Measurements from ENCODE around the gene ARAP2. TPM values are rescaled to one million over a fixed set of nuclear protein-coding genes. Genes with fewer than 3 reads are reported as not detected.

ARAP2 gene
- total and polyA plus RNA-seq, 2 donors (not counting 3 experiments of a cell fraction or from before 2014, with no cell fraction given), result not detected

DNA sequence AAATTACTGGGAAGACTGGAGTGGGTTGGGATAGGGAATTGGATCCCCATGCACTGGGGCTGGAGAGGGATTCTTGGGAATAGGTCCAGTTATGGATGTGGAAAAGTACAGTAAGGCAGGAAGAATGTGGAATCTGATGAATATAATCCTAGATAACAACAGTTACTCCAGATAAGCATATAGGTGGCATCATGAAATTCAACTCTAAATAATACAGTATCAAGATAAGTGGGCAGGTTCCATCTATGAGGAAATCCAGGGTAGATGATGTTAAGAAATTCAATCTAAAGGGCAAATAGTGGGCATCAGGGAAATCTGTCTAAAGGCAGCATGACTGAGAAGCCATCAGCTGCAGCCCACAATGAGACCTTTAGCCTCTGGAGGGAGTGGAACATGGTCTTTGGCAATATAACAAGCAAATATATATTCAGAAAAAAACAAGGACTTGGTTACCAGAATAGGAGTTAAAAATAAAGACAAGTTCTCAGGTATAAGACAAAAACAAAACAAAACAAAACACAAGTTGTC lies 38.3 kb upstream of the ARAP2 start:
- Histone ChIP-seq H4K20me1 (replicated peaks; ENCODE audit: control insufficient read depth, extremely low read depth, insufficient read depth, low read length) (no peaks in the 10 kb centered on the region), H3K9me1 (replicated peaks; ENCODE audit: control insufficient read depth, extremely low read depth, insufficient read depth, low read length) (no peaks in the 10 kb centered on the region), H2AFZ (ENCODE audit: low read depth, low read length) (no peak overlapping the region), H3K27me3 (ENCODE audit: control insufficient read depth in 2 of 2, insufficient read depth in 2 of 2, low read length in 2 of 2) (no peaks in the 10 kb centered on the region), H3K4me3 (replicated peaks in 1 of 3; ENCODE audit: insufficient read depth in 1 of 3, low read depth in 1 of 3, low read length in 3 of 3) (no peak overlapping the region), H3K27ac (ENCODE audit: insufficient read depth, low read depth, low read length) (no peak overlapping the region), H3K9ac (replicated peaks; ENCODE audit: extremely low read depth, insufficient read depth, low read length) (no peak overlapping the region), H3K9me3 (replicated peaks; ENCODE audit: control insufficient read depth, insufficient read depth, low read length) (no peaks in the 10 kb centered on the region), H3K36me3 (ENCODE audit: control insufficient read depth in 2 of 2, extremely low read depth in 1 of 2, insufficient read depth in 2 of 2, low read length in 2 of 2) (no peaks in the 10 kb centered on the region), H3K4me2 (ENCODE audit: insufficient read depth, low read length) (no peak overlapping the region), H3K79me2 (ENCODE audit: control insufficient read depth, insufficient read depth, low read length) (no peaks in the 10 kb centered on the region), H3K4me1 (ENCODE audit: control insufficient read depth, extremely low read depth, insufficient read depth, low read length) (no peaks in the 10 kb centered on the region)
- no TSS peak for BruUV-seq (replicated peaks)
- intact Hi-C loops (cut with micrococcal nuclease) (no loop called here), dilution Hi-C loops (cut with MboI; ENCODE audit: extremely low pct_ligation_motif_present, low sequenced_read_pairs) (no loop called here)
- TF ChIP-seq, protein P1, sequence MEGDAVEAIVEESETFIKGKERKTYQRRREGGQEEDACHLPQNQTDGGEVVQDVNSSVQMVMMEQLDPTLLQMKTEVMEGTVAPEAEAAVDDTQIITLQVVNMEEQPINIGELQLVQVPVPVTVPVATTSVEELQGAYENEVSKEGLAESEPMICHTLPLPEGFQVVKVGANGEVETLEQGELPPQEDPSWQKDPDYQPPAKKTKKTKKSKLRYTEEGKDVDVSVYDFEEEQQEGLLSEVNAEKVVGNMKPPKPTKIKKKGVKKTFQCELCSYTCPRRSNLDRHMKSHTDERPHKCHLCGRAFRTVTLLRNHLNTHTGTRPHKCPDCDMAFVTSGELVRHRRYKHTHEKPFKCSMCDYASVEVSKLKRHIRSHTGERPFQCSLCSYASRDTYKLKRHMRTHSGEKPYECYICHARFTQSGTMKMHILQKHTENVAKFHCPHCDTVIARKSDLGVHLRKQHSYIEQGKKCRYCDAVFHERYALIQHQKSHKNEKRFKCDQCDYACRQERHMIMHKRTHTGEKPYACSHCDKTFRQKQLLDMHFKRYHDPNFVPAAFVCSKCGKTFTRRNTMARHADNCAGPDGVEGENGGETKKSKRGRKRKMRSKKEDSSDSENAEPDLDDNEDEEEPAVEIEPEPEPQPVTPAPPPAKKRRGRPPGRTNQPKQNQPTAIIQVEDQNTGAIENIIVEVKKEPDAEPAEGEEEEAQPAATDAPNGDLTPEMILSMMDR (IDR thresholded peaks at IDR 0.05; ENCODE audit: extremely low read depth in 1 of 2, insufficient read depth in 1 of 2, low read depth in 1 of 2, low read length in 2 of 2), result no peak
- TF ChIP-seq EZH2 (IDR thresholded peaks at IDR 0.05; ENCODE audit: borderline replicate concordance, low read depth, low read length, severe bottlenecking), result no peak
- TF ChIP-seq POLR2AphosphoS5 (IDR thresholded peaks at IDR 0.05; ENCODE audit: insufficient read depth, low read depth, low read length), result no peak
- TF ChIP-seq GATA2 (IDR thresholded peaks at IDR 0.05; ENCODE audit: insufficient read depth, insufficient read length, low read depth, low read length), result no peak
- no peak for TF ChIP-seq POLR2A (IDR thresholded peaks at IDR 0.05; ENCODE audit: low read depth, low read length)
- TF ChIP-seq FOS (IDR thresholded peaks at IDR 0.05; ENCODE audit: borderline replicate concordance, insufficient read depth, low read length), result no peak
- POLR2A ChIA-PET, result no interaction called here
- no peak for DNase-seq (ENCODE audit: low read depth, low spot score)
- FAIRE-seq, result no peak
- CTCF ChIA-PET, result no interaction called here

Data from endothelial cell of umbilical vein (primary cell).